B cell (primary cell): ENCODE measurements around the gene UBASH3B. TPM values are rescaled to one million over a fixed set of nuclear protein-coding genes. Genes with fewer than 3 reads are reported as not detected.

Experiments
- ATAC-seq: fragments of 200-7000 bp; cut with Tn5 transposase; one replicate; pipeline ENCODE4 v1.10.0; 2021; ENCODE audit warnings: low read depth, mild to moderate bottlenecking, moderate number of reproducible peaks, moderate library complexity
- CTCF ChIA-PET: fragments of 350-600 bp; sonication (Branson Sonifier 250); formaldehyde crosslinking; loops from one replicate; lab custom pipeline; 2021; ENCODE audit warnings: antibody characterized with exemption, inconsistent platforms; lab: Charles Lee
- POLR2A ChIA-PET: fragments of 350-600 bp; sonication (Branson Sonifier 250); formaldehyde crosslinking; loops from one replicate; lab custom pipeline; 2021; ENCODE audit warnings: antibody characterized with exemption; lab: Charles Lee
- DNase-seq: peaks from one replicate; pipeline ENCODE4 v3.0.0; 2013
- H2AFZ ChIP-seq: 2 replicates; pipeline ENCODE4 v1.6.1; 2012; ENCODE audit warnings: mild to moderate bottlenecking, low read depth, low read length; ENCODE audit not compliant: insufficient read depth, poor library complexity, severe bottlenecking
- H3K27ac ChIP-seq, 2 donors: 1 replicate in 1 of 2; 2 replicates in 1 of 2; pipeline ENCODE4 v1.5.1; 2012 to 2013; ENCODE audit warnings: low read length in 2 of 2, mild to moderate bottlenecking in 2 of 2, moderate library complexity in 1 of 2
- H3K27me3 ChIP-seq, 4 experiments: fragments of 200-600 bp in 1 of 4; sonication (generic) in 1 of 4; replicated peaks in 1 of 4; 1 replicate in 2 of 4; 2 replicates in 2 of 4; pipeline versions ENCODE4 v1.6.1 to v1.7.0; 2013 to 2016; ENCODE audit warnings: low read length in 3 of 4, mild to moderate bottlenecking in 2 of 4, mixed read lengths in 1 of 4, moderate library complexity in 1 of 4; ENCODE audit not compliant: insufficient read depth in 4 of 4, control insufficient read depth in 3 of 4; ENCODE audit errors: control extremely low read depth in 1 of 4
- H3K36me3 ChIP-seq, 2 experiments: replicated peaks in 1 of 2; 1 replicate in 1 of 2; 2 replicates in 1 of 2; pipeline versions ENCODE4 v1.6.1 to v1.7.1; 2013; ENCODE audit warnings: low read length in 1 of 2; ENCODE audit not compliant: insufficient read depth in 2 of 2, control insufficient read depth in 1 of 2; ENCODE audit errors: control extremely low read depth in 1 of 2, extremely low read depth in 1 of 2
- H3K4me1 ChIP-seq, 2 donors: fragments of 200-600 bp in 1 of 2; sonication (generic) in 1 of 2; 1 replicate in 1 of 2; 2 replicates in 1 of 2; pipeline versions ENCODE4 v1.5.1 to v1.6.1; 2013 to 2017; ENCODE audit warnings: low read length in 2 of 2; ENCODE audit not compliant: control insufficient read depth in 2 of 2, insufficient read depth in 2 of 2
- H3K4me2 ChIP-seq: replicated peaks from 2 replicates; pipeline ENCODE3; 2012; ENCODE audit warnings: mild to moderate bottlenecking, low read depth, low read length; ENCODE audit not compliant: poor library complexity, severe bottlenecking
- H3K4me3 ChIP-seq, 5 experiments: fragments of 200-600 bp in 1 of 5; sonication (generic) in 1 of 5; 1 replicate in 3 of 5; 2 replicates in 2 of 5; pipeline versions ENCODE4 v1.5.1 to v1.7.0; 2011 to 2016; ENCODE audit warnings: low read length in 4 of 5, mild to moderate bottlenecking in 4 of 5, low read depth in 2 of 5, control low read depth in 1 of 5, moderate library complexity in 1 of 5; ENCODE audit not compliant: insufficient read depth in 1 of 5; ENCODE audit errors: control extremely low read depth in 1 of 5, extremely low read depth in 1 of 5
- H3K79me2 ChIP-seq: fragments of 200-600 bp; sonication (generic); one replicate; pipeline ENCODE4 v1.6.0; 2016; ENCODE audit warnings: low read length; ENCODE audit not compliant: control insufficient read depth, insufficient read depth
- H3K9ac ChIP-seq: fragments of 200-600 bp; sonication (generic); 2 replicates; pipeline ENCODE4 v1.6.1; 2017; ENCODE audit warnings: mild to moderate bottlenecking, low read length, moderate library complexity
- H3K9me3 ChIP-seq, 3 donors: one replicate each; pipeline versions ENCODE4 v1.6.1 to v1.7.1; 2013; ENCODE audit warnings: low read length in 2 of 3; ENCODE audit not compliant: control insufficient read depth in 2 of 3, insufficient read depth in 1 of 3; ENCODE audit errors: control extremely low read depth in 1 of 3
- H4K20me1 ChIP-seq: 2 replicates; pipeline ENCODE4 v1.6.0; 2012; ENCODE audit warnings: mild to moderate bottlenecking, low read length; ENCODE audit not compliant: insufficient read depth, control insufficient read depth, poor library complexity, severe bottlenecking
- H3K27ac Mint-ChIP-seq: one replicate; pipeline ENCODE4 v1.8.0; 2021; ENCODE audit warnings: mixed read lengths
- H3K27me3 Mint-ChIP-seq: one replicate; pipeline ENCODE4 v1.8.0; 2021; ENCODE audit warnings: mixed read lengths
- H3K4me1 Mint-ChIP-seq: one replicate; pipeline ENCODE4 v1.8.0; 2021; ENCODE audit warnings: mixed read lengths
- H3K4me3 Mint-ChIP-seq: one replicate; pipeline ENCODE4 v1.8.0; 2021; ENCODE audit warnings: mixed read lengths
- H3K9me3 Mint-ChIP-seq: one replicate; pipeline ENCODE4 v1.8.0; 2022; ENCODE audit warnings: mixed read lengths; ENCODE audit not compliant: insufficient read depth
- EZH2 ChIP-seq: IDR thresholded peaks from 2 replicates; pipeline ENCODE4 v1.6.1; 2012; ENCODE audit warnings: borderline replicate concordance, low read depth, mild to moderate bottlenecking, moderate library complexity, low read length; ENCODE audit not compliant: insufficient read depth, poor library complexity, severe bottlenecking
- WGBS: methylation state at CpG from one replicate; pipeline ENCODE4 v1.1.5; 2013; ENCODE audit warnings: missing lambda C conversion rate; ENCODE audit not compliant: insufficient coverage; 5-methylcytosine and 5-hydroxymethylcytosine counted together
- intact Hi-C: fragments of 100-400 bp; cut with micrococcal nuclease; formaldehyde crosslinking; loops from one replicate; pipeline ENCODE4 v1.10.0; 2022
- polyA plus RNA-seq: library from polyadenylated mRNA; depleted of rRNA; stranded (reverse); fragments of >200 nt; gene quantifications from 2 replicates; pipeline ENCODE4 v1.2.3, GENCODE V29; 2012
- total RNA-seq, 2 donors: library from RNA; stranded (reverse); fragments of 120-200 nt in 1 of 2; gene quantifications; 1 replicate in 1 of 2; 2 replicates in 1 of 2; pipeline versions ENCODE4 v1.2.3 to v1.2.4, GENCODE V29; 2013 to 2022
- TF ChIP-seq, protein P1 (sequence below): fragments of 200-600 bp; IDR thresholded peaks from one replicate; pipeline ENCODE4 v1.8.0; 2022; ENCODE audit warnings: antibody characterized with exemption, mild to moderate bottlenecking

The UBASH3B gene
- total and polyA plus RNA-seq, 2 donors (not counting 1 experiment from before 2014, with no cell fraction given): 2.3 to 3.6 TPM

DNA sequence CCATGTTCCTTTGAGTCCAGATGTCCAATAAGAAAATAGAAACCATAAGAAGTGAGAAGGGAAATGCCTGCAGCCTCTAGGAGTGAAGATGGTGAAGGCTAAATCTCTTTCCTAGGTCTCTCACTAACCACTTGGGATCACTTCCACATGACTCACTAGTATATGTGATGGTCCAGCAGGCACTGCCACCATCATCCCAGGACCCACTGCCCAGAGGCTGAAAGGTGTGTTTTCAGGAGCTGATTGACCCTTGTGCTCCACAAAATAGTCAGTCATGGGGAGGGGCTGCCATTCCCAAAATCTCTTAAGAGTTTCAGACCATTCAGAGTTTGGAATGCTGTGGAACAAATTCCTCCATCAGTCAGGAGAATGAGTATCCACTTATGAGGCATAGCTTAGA is 22.9 kb downstream of the UBASH3B start:
- ATAC-seq (no peak), DNase-seq (no peak)
- no peak overlapping the region for H3K9ac ChIP-seq
- H3K4me1 Mint-ChIP-seq: peaks cover 14% of the 10 kb centered on the region
- POLR2A ChIA-PET: no interaction called here
- H3K79me2 ChIP-seq: peaks cover 45% of the 10 kb centered on the region
- no peaks in the 10 kb centered on the region for H3K9me3 ChIP-seq
- H3K27me3 ChIP-seq: no peaks in the 10 kb centered on the region
- no peak overlapping the region for H3K27ac Mint-ChIP-seq
- H3K4me1 ChIP-seq: peaks cover 11 to 12% of the 10 kb centered on the region in 2 donors
- TF ChIP-seq EZH2: no peak
- TF ChIP-seq, protein P1, sequence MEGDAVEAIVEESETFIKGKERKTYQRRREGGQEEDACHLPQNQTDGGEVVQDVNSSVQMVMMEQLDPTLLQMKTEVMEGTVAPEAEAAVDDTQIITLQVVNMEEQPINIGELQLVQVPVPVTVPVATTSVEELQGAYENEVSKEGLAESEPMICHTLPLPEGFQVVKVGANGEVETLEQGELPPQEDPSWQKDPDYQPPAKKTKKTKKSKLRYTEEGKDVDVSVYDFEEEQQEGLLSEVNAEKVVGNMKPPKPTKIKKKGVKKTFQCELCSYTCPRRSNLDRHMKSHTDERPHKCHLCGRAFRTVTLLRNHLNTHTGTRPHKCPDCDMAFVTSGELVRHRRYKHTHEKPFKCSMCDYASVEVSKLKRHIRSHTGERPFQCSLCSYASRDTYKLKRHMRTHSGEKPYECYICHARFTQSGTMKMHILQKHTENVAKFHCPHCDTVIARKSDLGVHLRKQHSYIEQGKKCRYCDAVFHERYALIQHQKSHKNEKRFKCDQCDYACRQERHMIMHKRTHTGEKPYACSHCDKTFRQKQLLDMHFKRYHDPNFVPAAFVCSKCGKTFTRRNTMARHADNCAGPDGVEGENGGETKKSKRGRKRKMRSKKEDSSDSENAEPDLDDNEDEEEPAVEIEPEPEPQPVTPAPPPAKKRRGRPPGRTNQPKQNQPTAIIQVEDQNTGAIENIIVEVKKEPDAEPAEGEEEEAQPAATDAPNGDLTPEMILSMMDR: no peak
- no peak overlapping the region for H3K27ac ChIP-seq
- no peaks in the 10 kb centered on the region for H3K36me3 ChIP-seq
- no peaks in the 10 kb centered on the region for H4K20me1 ChIP-seq
- H2AFZ ChIP-seq: no peak overlapping the region
- H3K4me2 ChIP-seq: no peak overlapping the region
- intact Hi-C loops: no loop called here
- H3K9me3 Mint-ChIP-seq: no peaks in the 10 kb centered on the region
- CTCF ChIA-PET: no interaction called here
- H3K4me3 ChIP-seq: no peak overlapping the region
- no peaks in the 10 kb centered on the region for H3K27me3 Mint-ChIP-seq
- no peak overlapping the region for H3K4me3 Mint-ChIP-seq

DNA sequence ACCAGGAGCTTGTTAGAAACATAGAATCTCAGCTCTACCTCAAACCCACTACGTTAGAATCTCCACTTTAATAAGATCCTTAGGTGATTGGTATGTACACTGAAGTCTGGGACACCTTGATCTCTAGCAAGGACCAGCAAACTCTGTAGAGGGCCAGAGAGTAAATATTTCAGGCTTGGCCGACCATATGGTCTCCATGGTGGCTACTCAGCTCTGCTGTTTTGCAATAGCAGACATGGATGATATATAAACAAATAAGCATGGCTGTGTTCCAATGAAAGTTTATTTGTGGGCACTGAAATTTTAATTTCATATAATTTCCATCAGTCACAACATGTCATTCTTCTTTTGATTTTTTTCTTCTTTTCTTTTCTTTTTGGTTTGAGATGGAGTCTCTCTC is 23.9 kb downstream of the UBASH3B start:
- WGBS: no CpG with 5 or more reads among the region's 2 CpGs
- Histone ChIP-seq H3K4me2 (no peak overlapping the region), H3K9ac (no peak overlapping the region), H3K4me3 (no peak overlapping the region), H3K27ac (no peak overlapping the region), H3K4me1 (peaks cover 11 to 12% of the 10 kb centered on the region in 2 donors), H3K36me3 (no peaks in the 10 kb centered on the region), H3K9me3 (no peaks in the 10 kb centered on the region), H4K20me1 (no peaks in the 10 kb centered on the region), H3K27me3 (no peaks in the 10 kb centered on the region), H3K79me2 (peaks cover 45% of the 10 kb centered on the region), H2AFZ (no peak overlapping the region)
- no peaks in the 10 kb centered on the region for H3K9me3 Mint-ChIP-seq
- ChIA-PET CTCF (interaction anchor here (1.0 to 1.5 kb wide), 2 partner anchors 10 to 77 kb away, joined by 3 read pairs; no protein-coding TSS in a partner anchor), POLR2A (no interaction called here)
- no peaks in the 10 kb centered on the region for H3K27me3 Mint-ChIP-seq
- no peak overlapping the region for H3K4me3 Mint-ChIP-seq
- TF ChIP-seq, protein P1: no peak
- no peak for TF ChIP-seq EZH2
- DNase-seq (no peak), ATAC-seq (no peak)
- no peak overlapping the region for H3K27ac Mint-ChIP-seq
- intact Hi-C loops: no loop called here
- peaks cover 14% of the 10 kb centered on the region for H3K4me1 Mint-ChIP-seq
